GM21447 (cell line): ENCODE measurements around the gene DHX38.
"Not testable (repeated sequence)": the region's sequence is repeated elsewhere in the genome, so short reads cannot be mapped to it uniquely, and the experiment has no call there.

Source experiments
- ATAC-seq: cut with Tn5 transposase; IDR thresholded peaks from one replicate; pipeline ENCODE4 v1.9.1; 2021; ENCODE audit not compliant: unreplicated experiment

Gene DHX38

GRCh38 chr16:72093448-72094265 is at the start of gene DHX38, which contains the start of gene TXNL4B:
Gene DHX38, plus strand, starts transcription at chr16:72093847. Its CDS starts 2,311 bp downstream, at chr16:72096158.
Gene TXNL4B, minus strand, starts transcription at chr16:72093620. Its CDS starts 2,871 bp downstream, at chr16:72090749.
- peak; percentile 97 for ATAC-seq

GRCh38 chr16:72044296-72044695 is 49.4 kb upstream of the DHX38 start:
- ATAC-seq = no peak

GRCh38 chr16:72044825-72045359 is 48.8 kb upstream of the DHX38 start:
- ATAC-seq = no peak

GRCh38 chr16:72049110-72049509 is 44.5 kb upstream of the DHX38 start:
- no peak for ATAC-seq

- no peak for ATAC-seq
Measured at GRCh38 chr16:72050769-72051464, 42.7 kb upstream of the DHX38 start.

- no peak for ATAC-seq
Measured at GRCh38 chr16:72051818-72052217, 41.8 kb upstream of the DHX38 start.

GRCh38 chr16:72054254-72054847 is 39.3 kb upstream of the DHX38 start, which contains the start of gene HP:
Gene HP, plus strand, starts transcription at chr16:72054505. Its CDS starts 148 bp downstream, at chr16:72054653.
- not testable (repeated sequence) for ATAC-seq

- no peak for ATAC-seq
Measured at GRCh38 chr16:72055911-72056310, 37.7 kb upstream of the DHX38 start.

- ATAC-seq = not testable (repeated sequence)
Measured at GRCh38 chr16:72057313-72057712, 36.3 kb upstream of the DHX38 start.

GRCh38 chr16:72059060-72059459 is 34.6 kb upstream of the DHX38 start:
- not testable (repeated sequence) for ATAC-seq

- no peak for ATAC-seq
Measured at GRCh38 chr16:72060405-72060804, 33.2 kb upstream of the DHX38 start.

GRCh38 chr16:72061564-72061963 is 32.1 kb upstream of the DHX38 start:
- no peak for ATAC-seq

- ATAC-seq = no peak
Measured at GRCh38 chr16:72064361-72064894, 29.2 kb upstream of the DHX38 start.

- ATAC-seq = no peak
Measured at GRCh38 chr16:72066747-72067146, 26.9 kb upstream of the DHX38 start.

GRCh38 chr16:72068930-72069329 is 24.7 kb upstream of the DHX38 start:
- ATAC-seq = no peak

- ATAC-seq = no peak
Measured at GRCh38 chr16:72072514-72073342, 20.9 kb upstream of the DHX38 start.

GRCh38 chr16:72073560-72074230 is 20.0 kb upstream of the DHX38 start:
- ATAC-seq = no peak

GRCh38 chr16:72075067-72075466 is 18.6 kb upstream of the DHX38 start:
- not testable (repeated sequence) for ATAC-seq

- not testable (repeated sequence) for ATAC-seq
Measured at GRCh38 chr16:72076991-72077706, 16.5 kb upstream of the DHX38 start.
